Measurements from ENCODE around the gene AQP7. TPM values are rescaled to one million over a fixed set of nuclear protein-coding genes. Genes with fewer than 3 reads are reported as not detected.
"Not testable (repeated sequence)": the region's sequence is repeated elsewhere in the genome, so short reads cannot be mapped to it uniquely, and the experiment has no call there.

Gene AQP7
- polyA plus RNA-seq (ENCODE audit: insufficient read length) = 1.9 TPM

DNA sequence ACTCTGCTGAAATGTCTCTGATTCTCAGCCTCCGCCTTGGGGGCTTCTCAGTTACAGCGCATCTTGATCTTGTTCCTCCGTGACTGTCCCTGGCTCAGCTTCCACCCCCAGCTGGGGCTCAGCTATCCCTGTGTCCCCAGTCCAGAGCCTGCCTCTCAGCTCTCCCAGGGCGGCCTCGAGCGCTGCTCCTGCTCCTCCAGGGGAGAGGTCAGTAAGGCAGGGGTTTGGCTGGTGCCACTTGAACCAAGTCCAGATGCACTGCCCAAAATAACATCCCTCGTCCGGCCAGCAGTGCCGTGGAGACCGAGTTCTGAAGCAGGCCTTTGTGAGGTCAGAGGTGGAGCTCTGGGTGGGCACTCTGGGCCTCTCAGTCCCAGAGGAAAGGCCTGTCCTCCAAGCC is at the start of gene AQP7:
Gene AQP7, minus strand, starts transcription at position 198 of the 400 bp plus-strand sequence. CDS start 1,306 bp downstream, outside the sequence.
- DNase-seq (ENCODE audit: low read depth) = not testable (repeated sequence)

DNA sequence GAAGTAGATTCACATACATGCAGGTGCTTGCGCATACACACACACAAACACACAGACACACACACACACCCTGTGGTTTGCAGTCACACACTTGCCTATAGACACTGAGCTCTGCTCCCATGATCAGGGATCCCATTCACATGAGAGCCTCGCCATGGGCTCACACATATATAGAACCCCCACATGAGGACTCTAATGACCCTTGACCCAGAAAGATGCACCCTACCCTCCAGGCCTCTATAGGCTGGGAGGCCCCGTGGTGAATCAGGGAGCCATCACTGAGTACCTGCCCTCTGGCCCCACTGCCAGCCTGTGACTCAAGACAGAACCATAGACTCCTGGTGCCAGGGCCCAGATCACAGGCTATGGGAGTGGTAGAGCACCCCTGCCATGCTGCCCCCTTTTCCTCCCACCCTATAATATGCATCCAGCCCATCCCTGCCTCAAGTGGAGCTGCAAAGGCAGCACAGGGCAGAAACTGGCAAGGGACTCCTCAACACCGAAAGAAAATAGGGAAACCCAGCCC is 48.3 kb upstream of the AQP7 start:
- DNase-seq (ENCODE audit: low read depth) = no peak

DNA sequence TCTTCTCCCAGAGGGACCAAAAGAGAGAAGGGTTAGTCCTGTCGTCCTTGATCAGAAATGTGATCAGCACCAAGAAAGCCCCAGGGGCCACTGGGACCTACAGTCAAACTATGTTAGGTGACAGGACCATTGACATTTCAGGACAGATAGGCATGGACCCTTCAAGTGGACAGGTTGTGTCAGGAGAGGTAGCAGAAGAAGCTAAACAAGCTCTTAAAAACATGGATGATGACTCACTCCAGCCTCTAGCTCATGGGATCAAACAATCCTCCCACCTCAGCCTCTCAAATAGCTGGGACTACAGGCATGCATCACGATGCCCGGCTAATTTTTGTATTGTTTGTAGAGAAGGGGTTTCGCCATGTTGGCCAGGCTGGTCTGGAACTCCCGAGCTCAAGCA is 47.3 kb upstream of the AQP7 start:
- DNase-seq (ENCODE audit: low read depth) = no peak

DNA sequence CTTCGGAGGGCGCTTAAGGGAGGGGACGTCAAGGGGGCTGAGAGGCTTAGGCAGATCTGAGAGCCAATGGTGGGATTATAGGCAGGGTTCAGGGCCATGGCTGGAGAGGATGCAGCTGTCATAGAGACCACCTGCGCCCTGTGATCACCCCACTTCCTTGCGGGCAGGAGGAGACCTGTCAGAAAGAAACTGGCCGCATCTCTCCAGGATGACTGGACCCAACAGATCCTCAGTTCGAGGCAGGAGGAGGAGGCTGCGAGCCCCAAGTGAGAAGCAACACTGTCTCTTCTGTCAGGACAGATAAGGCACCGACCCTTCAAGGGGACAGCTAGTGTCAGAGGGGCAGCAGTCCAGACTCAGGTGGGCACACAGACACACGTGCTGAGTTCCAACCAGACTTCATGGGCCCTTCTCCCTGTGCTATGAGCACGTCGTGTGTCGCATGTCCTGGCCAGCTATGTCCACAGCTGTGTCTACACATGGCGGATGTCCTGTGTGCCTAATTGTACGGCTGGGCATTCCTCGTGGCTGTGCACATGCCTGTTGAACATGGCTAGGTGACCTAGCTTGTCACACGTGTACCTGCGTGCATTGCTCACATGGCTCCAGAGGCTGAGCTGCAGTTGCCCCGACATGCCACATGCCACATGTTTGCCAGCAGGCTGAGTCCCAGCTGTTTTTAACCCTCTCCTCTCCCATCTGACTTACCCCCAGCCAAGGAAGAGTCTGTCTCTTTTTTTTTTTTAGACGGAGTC is 45.6 kb upstream of the AQP7 start:
- no peak for DNase-seq (ENCODE audit: low read depth)

DNA sequence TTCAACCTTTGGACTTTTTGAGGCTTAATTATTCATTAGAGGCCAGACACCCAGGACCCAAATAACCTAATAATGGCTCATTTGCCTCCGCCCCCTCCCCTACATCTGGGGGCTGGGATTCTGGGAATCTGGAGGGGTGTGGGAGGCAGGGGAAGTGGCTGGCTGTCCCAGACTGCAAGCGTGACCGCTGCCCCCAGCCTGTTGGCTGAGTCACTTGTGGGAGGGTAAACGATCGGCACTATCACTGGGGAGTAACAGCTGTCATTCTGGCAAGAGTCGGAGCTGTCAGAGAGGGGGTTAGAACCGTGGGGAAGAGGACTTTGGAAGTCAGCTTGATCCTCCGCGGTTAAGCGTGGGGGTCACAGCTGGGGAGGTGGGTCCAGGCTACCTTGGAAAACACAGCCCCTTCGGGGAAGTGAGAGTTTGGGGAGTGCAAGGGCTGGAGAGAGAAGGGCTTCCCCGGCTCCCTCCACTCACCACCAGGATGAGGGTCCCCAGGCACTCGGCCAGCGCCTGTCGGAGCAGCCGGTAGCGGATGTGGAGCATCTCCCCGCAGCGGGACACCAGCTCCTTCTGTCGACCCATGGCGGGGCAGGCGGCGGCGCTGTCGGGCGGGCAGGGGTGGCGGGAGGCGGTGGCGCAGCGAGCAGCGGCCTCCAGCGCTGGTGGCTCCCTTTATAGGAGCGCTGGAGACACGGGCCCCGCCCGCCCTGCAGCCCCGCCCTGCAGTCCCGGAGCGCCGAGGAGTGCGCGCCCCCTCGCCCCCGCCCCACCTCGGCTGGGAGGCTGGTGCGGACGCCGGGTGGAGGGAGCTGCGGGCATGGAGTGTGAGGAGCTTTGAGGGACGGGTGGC is 44.8 kb upstream of the AQP7 start, which contains the start of gene AQP3:
Gene AQP3, minus strand, starts transcription at position 648 of the 853 bp plus-strand sequence. Its CDS starts 63 bp downstream, at position 585.
- no peak for DNase-seq (ENCODE audit: low read depth)

DNA sequence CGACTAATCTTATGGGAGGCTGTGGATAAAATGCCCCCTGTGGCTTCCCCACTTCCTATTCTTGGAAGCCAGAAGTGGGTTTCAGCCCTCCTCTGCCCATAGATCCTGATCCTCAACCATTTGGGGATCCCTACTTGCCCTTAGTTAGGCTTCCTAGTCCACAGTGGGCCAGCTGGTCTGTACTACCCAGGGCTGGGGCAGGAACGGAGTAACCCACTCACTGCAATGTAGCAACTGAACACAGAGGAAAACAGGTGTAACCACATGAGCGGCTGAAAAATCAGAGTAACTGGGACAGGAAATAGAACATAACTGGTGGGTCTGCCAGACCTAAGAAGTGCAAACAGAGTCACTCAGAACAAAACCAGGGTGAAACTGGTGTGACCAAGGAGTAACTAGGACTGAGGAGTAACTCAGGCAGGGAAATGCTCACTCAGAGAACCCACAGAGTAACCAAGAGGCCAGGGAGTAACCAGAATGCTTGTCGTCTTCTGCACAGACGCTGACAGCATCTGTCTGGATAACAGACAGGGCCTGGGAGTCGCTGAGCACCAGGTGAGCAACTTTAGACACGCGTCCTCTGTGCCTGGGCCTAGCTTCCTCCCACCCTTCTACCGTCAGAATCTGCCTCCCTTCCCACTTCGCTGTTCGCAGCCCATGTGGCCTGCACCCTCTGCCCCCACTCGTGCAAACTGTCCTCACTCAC is 44.0 kb upstream of the AQP7 start:
- no peak for DNase-seq (ENCODE audit: low read depth)

DNA sequence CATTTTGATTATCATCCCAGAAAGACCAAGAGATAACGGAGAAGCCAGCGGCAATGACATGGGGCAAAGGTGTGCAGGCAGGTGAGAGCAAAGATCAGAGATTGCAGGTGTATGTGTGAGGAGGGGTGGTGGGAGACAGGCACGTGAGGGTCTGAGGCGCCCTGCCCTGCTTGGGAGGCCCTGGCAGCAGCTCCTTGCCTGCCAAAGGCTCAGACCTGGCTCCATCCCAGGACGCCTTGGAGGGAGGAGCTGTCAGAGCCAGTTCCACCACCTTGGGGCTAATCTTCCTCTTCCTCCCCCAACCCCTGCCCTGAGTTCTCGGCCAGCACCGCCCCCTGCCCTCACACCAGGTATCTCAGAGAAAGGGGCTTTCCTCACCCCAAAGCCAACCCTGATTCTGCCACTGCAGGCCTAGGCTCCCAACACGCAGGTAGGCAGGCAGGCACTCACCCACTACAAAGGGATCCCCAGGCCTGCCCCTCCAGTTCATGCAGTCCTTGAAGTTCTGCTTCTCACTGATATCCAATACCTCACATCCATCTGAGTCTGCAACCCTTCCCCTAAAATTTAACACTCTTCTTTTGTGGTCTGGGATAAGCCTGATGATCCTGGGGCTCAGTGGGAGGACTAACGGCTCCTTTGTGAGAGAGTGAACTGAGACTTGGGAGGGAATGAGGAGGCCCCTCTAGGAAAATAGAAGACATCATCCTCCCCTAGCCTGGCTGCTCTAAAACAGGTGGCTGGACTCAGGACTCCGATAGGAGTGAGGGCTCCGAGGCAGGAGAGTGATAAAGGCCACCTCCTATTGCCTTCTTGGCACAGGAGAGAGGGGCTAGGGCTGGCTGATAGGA is 43.2 kb upstream of the AQP7 start:
- no peak for DNase-seq (ENCODE audit: low read depth)

DNA sequence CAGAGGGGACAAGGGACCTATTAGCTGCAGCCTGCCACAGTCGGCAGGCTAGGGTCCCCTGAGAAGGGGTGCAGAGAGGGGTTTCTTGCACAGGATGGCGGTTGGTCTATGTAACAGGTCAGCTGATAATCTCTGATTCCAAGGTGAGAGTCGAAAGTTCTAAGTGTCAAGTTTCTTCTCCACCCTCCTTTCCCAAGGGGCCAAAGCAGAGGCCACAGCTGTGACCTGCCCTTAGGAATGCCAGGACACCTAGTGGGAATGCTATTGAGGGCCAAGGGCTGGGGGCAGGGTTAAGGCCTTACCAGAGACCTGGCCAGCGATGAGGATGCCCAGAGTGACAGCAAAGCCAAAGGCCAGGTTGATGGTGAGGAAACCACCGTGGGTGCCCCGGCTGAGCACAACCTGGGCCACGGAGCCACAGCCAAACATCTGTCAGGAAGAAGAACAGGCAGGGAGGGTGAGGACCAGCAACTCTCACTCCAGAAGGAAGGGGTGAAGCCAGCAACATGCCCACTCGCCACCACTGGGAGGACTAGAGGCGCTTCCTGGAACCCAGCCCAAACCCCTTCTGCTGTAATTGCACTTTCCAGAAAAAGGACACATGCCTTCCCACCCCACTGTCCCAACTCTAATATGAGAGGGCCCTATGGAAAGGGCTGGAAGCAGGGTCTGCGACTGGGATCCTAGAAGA is 41.2 kb upstream of the AQP7 start:
- no peak for DNase-seq (ENCODE audit: low read depth)

DNA sequence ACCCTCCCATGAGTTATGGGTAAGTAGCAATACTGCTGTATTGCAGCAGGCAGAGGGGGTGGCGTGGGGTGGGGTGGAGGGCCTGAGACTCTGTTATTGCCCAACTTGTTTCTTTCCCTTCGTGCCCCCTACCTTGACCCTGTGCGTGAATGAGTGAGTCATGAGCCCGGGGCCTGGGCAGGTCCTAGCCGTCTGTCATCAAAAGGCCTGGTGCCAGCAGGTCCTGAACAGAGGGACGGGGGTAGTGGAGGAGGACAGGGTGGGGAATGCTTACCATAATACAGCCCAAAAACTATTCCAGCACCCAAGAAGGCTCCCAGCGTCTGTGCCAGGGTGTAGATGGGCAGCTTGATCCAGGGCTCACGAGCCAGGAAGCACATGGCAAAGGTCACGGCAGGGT is 40.7 kb upstream of the AQP7 start:
- DNase-seq (ENCODE audit: low read depth) = no peak

DNA sequence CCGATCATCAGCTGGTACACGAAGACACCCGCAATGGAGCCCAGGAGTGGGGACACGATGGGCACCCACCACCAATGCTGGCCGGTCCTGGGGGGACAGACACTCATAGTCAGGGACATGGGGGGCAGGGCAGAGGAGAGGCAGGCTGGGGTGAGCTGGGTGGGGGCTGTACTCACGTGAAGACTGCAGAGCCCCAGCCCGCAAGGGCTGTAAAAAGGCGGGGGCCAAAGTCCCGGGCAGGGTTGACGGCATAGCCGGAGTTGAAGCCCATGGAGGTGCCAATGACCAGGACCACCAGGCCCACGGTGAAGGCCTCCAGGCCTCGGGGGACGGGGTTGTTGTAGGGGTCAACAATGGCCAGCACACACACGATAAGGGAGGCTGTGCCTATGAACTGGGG is 39.8 kb upstream of the AQP7 start:
- DNase-seq (ENCODE audit: low read depth) = no peak

DNA sequence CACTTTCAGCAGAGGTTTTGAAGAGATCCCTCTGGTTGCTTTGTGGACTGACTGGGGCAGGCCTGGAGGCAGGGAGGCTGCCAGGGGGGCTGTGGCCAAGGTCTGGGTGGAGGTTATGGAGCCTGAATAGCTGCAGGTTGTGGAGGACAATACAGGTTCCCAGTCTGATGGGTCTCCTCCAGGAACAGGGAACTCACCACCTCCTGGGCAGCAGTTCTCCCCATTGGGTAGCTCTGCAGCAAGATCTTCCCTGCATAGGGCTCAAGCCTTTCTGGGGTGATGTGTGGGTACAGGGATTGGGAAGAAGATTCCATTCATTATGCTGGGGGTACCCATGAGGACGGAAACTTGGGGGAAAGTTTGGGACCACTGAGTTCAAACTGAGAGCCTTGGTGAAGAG is 38.2 kb upstream of the AQP7 start:
- DNase-seq (ENCODE audit: low read depth) = no peak

DNA sequence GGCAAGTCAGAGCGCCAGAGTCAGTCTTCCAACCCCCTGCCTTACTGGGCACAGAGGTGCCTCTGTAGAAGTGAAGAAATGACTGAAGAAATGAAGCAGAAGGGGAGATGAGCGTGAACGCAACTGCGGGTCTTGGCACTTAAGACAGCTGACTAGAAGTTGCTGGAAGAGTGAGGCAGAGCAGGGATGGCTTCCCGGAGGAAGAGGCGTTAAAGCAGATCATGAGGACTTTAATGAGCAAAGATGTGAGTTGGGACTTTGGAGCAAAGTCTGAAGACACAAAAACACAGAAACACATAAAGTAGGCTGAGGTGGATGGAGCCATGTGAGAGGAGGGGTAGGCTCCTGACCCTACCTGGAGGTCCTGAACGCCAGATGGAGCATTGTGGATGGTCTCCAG is 37.8 kb upstream of the AQP7 start:
- no peak for DNase-seq (ENCODE audit: low read depth)

DNA sequence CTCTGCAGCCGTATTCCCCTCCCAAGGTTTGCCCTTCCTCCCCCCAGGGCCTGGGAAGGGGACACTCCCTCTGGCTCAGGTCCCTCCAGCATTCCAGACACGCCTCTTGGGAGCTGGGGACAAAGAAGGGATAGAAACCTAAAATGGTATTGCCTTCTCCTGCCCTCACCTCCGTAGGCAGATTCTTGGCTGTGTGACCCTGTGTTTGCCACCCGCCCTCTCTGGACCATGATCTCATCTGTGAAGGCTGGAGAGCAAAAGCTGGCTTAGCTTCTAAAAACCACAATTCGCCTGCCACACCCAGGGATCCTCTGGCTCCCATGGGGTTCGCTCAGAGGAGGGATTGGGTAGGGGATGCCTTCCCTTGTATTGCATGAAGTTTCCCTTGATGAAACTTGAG is 37.4 kb upstream of the AQP7 start:
- DNase-seq (ENCODE audit: low read depth) = no peak

DNA sequence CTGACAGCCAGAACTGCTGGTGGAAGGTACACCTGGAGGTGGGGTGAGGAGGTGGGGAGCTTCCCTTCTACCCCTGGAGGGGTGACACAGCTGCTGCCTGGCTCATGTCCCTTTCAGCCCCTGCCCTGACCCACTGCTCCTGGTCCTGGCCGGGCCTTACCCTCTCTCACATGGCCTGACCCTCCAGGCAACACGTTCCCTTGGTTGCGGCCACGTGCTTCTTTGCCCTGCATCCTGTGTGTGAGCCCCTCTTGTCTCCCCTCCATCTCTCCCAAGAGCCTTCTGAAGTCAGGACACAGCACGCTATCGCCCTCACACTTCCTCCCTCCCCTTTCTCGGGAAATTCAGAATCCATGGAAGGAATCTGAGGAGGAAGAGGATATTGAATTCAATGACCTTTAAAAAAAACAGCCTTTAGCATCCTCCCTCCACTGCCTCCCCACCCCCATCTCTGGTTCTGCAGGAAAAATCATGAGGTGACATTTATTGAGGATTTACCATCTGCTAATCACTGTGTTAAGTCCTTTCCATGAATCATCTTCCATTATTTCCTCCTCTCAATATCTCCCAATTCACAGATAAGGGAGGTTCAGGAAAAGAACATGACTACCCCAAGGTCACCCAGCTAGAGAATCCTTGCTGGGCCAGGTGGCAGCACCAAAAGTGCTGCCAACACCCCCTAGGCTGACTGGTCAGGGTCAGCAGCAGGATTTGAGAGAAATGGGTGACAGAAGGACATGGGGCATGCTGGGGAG is 36.7 kb upstream of the AQP7 start:
- no peak for DNase-seq (ENCODE audit: low read depth)

DNA sequence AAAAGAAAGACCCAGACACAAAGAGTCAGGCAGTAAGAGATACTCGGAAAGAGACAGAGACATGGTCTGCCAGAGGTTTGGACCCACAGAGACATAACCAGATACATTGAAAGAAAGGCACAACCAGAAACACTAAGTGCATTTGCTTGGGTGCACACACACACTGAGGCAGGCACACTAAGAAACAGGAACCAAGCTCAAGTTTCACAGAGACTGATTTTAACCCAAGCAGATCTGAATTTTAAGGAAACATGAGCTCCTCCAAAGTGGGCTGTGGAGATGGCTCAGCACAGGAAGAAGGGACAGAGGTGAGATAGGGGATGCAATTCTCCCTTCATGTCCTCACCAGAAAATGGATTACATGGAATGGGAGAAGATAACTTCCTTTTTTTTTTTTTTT is 35.5 kb upstream of the AQP7 start:
- DNase-seq (ENCODE audit: low read depth) = no peak

DNA sequence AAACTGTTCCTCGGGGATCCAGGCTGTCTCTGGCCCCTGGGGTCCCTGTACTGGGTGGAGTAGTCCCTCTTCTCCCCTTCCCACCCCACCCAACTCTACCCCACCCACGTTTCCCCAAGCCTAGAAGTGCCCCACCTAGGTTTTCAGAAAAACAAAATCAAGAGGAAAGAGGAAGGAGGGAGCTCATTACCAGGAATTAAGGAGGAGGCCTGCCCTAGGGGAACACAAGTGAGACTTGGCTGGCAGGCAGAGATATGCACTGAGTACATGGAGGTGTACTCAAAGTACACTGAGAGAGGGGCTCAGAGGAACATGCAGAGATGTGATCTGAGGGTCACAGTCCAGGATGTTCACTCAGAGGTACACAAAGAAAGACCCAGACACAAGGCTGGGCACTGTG is 34.8 kb upstream of the AQP7 start:
- DNase-seq (ENCODE audit: low read depth) = no peak

DNA sequence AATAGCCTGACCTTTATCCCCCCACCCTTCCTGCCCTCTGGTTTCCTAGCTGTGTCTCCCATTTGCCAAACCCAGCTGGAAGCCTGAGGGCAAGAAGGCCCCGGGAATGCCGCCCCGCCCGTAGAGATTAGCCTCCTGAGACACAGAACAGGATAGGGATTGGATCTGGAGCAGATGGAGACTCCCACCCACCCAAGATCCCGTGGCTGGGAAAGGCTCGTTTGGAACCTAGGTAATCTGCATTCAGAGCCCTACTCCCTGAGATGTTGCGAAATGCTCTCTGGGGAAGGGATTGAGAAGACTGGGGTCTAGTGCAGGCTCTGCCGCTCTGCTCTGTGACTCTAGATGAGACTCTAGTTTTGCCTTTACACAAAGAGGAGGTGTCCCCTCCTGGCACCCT is 34.1 kb upstream of the AQP7 start:
- DNase-seq (ENCODE audit: low read depth) = no peak

DNA sequence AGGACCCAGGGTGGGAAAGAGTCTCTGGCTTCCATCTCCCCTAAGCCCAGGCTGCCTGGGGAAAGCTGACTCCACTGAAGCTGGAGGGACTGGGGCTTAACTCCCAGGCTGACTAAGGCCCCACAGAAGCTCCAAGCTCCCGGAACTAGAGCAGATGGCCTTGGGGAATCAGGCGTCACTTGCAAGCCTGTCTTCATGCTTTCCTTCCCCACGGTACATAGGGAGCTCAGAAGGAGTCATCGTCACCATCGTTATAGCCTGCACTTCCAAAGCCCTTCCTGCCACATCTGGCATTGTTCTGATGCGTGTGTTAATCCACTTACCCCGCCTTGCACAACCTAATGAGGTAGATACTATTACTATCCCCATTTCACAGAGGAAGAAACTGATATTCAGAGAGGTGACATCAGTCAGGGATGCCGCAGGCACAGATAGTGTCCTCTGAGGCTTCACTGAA is 33.5 kb upstream of the AQP7 start:
- no peak for DNase-seq (ENCODE audit: low read depth)

DNA sequence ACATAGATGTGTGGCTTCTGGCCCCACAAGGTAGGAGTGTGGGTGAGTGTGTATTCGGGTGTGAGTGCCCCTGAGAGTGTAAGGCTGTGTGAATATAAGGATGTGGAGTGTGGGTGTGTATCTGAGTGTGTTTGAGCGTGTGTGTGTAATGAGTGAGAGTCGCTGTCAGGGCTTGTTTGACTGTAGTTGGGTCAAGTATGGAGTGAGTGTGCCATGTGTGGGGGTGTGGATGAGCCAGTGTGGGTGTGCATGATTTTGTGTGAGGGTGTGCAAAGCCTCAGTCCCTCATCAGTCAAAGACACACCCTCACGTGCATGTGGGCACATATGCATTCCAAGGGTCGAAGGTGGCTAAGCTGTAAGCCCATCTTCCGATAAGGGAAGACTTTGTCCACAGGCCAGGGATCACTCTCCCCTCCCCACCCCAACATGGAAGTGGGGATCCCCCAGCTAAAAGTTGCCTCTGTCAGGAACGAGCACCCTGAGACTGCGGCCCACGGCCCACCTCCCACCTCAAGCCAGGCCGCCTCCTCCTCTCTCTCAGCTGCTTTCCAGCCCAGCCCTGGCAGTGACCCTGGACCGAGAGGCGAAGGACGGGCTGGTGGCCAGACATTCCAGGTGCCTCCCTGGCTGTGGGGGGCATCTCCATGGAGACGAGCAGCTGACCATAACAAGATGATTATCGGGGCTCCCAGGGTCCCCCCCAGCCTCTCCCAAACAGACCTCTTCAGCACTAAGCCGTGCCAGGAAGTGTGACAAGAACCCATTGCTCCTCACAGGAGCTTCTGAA is 32.1 kb upstream of the AQP7 start:
- DNase-seq (ENCODE audit: low read depth) = no peak
